ENCODE measurements around the gene CHRNG.

CHRNG gene

GRCh38 chr2:232539298-232540231 lies at the start of gene CHRNG:
Gene CHRNG, plus strand, starts transcription at chr2:232539692. Its CDS starts 56 bp downstream, at chr2:232539748.
- no peak for DNase-seq

DNA sequence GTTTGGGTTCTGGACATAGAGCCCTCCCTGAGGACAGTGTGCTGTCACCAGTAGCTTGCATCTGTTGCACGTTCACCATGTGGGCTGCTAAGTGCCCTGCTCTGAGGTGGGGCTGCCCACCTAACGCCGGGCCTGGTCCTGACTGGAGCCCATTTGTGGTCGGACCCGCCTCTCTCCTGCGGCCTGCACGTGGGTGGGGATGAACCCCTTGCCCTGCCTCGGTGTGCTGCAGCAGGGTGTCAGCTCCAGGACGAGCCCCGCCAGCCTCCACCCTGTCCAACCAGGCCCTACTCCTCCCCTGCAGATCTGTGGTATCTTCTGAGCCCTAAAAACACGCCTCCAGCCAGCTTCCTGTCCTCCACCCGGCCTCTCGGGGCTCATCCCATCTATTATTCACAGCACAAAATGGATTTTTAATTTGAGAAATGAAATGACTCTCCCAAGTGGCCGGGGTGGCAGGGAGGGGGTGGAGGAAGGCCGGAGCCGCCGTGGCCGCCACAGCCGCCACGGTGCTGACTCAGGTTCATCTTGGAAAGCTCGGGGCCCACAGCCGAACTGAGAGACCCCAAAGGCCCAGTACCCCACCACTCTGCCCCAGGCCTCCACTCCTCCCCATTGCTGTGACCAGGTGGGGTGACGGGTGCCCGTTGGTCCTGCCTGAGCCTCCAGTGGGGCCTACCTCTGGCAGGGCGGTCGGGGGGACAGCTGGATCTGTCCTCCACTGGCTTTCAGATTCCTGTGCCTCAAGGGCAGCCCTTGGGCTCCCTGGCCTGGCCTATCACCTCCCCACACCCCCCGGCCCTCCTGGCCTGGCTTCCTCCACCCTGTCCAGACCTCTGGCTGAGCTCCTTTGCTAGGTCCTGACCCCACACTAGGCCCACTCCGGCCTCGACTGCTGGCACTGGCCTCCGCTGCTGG lies 49.0 kb upstream of the CHRNG start:
- no peak for DNase-seq

DNA sequence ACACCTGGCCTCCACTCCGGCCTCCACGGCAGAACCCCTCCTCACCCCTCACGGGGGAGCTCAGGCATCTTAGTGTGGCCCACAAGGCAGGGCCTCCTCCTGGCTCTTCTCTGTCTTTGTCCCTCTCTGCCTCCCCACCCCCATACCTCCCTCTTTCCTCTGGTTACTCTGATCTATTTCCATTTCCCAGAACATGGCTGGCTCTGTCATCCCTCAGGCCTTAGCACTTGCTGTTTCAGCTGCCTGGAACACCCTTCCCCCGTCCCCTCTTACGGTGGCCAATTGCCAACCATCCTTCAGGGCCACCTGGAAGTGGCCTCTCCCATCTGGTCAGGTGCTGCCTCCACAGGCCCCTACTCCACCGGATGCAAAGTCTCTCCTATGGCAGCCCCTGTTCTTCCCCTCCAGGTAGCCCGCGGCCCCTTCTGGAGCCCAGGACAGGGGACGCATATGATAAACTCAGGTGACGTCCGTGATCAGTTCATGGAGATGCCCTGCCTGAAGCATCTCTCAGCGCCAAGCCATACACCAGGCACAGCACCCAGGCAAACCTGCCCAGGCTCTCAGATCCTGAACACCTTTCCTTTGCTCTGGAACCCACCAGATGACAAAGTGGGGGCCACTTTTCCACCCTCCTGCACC lies 48.2 kb upstream of the CHRNG start:
- DNase-seq: no peak

DNA sequence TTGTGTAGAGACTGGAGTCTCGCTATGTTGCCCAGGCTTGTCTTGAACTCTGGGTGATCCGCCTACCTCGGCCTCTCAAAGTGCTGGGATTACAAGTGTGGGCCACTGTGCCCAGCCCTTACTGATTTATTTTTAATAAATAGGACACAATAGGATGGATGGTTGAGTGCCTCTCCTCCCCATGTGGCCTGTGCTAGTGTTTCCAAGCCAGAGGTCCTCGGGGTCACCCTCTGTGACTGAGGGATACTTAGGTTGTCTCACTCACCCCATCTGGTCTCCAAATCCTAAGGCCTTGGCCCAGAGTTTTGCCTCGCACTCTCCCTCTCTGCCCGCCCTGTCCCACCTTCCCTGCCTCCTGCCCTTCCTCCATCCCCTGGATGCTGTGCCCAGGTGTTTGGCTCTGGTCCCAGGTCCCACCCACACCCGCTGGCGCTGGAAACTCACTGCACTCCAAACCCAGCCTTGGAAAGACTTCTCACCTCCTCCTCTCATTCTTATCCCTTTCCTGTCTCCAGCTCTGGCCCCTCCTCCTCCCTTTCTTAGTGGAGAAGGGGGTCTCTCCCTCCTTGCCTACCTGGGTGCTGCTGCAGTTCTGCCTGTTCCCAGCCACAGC lies 47.1 kb upstream of the CHRNG start:
- no peak for DNase-seq

DNA sequence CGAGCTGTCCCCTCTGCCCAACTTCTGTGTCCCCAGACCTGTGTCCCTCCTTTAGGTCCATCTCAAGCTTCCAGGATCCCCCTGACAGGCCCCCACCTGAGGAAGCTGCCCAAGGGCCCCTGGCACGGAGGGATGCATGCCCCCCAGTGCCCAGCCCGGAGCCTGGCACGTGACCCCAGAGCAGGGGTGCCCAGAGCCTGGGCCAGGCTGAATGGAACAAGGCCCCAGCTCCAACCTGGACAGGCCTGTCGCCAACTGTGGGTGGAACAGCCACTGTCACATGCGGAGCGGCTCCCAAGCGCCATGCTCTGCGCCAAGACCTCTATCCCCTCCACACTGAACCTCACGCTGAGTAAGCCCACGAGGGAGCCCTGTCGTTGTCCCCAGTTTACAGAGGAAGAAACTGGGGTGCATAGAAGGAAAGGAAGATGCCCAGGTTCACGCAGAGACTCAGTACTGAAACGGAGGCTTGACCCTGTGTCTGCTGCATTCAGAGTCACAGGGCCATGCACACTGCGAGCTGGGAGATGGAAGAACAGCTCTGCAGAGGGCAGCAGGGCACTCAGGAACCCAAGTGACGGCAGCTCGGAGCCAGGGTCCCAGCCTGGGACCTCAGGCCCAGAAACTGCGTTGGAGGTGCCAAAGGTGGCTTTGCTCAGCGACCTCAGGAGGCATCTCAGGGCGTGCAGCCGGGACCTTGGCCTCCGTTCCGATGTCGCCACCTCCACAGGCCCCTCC lies 46.4 kb upstream of the CHRNG start:
- DNase-seq: no peak

- DNase-seq: no peak
Measured at GRCh38 chr2:232493701-232494474, 45.6 kb upstream of the CHRNG start.

DNA sequence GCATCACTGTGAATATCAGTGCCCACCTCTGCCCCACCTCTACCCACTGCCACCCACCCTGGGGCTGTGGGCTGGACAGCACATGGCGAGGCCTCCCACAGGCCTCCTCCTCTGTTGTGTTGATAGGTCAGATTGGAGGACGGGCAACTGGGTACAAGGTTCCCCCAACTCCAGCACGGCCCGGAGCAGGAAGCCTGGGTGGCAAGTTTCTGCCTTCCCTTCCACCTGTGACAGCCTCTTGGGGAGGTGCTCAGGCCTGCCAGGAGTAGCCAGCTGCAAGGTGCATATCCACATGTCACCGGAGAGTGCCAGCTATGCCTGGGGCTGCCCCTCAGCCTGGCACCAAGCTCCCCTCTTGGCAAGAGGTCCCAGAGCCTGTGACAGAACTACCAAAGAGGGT lies 45.0 kb upstream of the CHRNG start:
- no peak for DNase-seq

GRCh38 chr2:232495292-232495691 lies 44.2 kb upstream of the CHRNG start:
- no peak for DNase-seq

GRCh38 chr2:232496501-232497270 lies 42.8 kb upstream of the CHRNG start:
- DNase-seq: no peak

- no peak for DNase-seq
Measured at GRCh38 chr2:232497348-232497747, 42.1 kb upstream of the CHRNG start.

- DNase-seq: no peak
Measured at GRCh38 chr2:232498452-232498851, 41.0 kb upstream of the CHRNG start.

DNA sequence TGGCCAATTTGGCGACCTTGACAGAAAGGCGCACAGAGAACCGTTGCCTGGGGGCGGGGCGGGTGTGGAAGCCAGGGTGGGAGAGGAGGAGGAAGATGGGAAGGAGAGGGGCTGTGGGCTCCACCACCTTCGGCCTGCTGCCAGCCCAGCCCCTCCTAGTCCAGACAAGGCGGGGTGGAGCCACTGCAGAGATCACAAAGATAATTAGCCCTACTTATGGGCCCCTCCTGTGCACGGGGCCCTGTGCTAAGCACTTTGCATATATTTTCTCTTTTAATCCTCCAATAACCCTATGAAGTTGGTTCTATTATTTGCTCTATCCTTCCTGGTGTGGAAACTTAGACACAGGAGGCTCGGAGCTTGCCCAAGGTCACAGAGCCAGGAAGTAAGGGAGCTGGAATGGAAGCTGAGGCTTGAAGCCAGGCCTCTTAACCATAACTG lies 38.1 kb upstream of the CHRNG start:
- no peak for DNase-seq

DNA sequence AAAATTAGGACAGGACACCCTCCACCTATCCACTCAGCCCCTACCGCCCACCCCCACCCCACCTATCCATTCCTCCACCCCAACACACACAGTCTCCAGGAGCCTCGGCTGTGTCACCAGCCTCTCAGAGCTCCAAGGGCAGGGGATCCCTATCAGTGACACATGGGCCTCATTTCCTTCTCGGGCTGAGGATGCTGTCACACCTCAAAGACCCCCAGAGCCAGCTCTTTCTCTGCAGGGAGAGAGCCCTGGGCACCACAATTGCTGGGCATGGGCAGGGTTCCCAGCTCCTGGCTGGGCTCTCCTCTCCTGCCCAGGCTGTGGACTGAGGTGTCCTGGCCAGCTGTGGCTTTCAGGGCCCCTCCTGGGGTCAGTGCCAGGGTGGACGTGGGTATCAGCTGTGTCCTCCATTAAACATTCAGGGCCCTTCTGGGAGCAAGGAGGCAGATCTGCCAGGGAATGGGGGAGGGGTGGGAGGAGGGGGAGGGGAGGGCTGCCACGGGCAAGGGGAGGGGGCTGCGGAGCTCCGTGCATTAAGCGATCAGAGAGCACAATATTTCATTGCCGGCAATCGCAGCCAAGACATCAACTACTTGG lies 37.6 kb upstream of the CHRNG start:
- DNase-seq: no peak

DNA sequence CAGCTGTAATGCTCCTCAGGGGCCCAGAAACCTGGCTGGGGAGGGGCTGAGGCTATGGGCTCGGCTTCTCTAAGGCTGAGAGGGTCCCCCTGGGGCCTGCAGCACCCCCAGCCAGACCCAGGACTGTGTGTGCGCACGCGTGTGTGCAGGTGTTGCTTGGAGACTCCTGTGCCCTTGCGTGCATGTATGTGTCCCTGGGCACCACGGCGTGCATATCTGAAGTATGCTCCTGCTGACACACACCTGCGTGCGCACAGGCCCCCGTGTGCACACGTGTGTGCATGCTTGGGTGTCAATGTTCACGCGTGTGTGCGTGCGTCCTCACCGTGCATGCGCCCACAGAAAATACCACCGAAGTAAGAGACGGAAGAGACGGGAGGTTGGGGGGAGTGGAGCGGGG lies 37.0 kb upstream of the CHRNG start:
- no peak for DNase-seq

DNA sequence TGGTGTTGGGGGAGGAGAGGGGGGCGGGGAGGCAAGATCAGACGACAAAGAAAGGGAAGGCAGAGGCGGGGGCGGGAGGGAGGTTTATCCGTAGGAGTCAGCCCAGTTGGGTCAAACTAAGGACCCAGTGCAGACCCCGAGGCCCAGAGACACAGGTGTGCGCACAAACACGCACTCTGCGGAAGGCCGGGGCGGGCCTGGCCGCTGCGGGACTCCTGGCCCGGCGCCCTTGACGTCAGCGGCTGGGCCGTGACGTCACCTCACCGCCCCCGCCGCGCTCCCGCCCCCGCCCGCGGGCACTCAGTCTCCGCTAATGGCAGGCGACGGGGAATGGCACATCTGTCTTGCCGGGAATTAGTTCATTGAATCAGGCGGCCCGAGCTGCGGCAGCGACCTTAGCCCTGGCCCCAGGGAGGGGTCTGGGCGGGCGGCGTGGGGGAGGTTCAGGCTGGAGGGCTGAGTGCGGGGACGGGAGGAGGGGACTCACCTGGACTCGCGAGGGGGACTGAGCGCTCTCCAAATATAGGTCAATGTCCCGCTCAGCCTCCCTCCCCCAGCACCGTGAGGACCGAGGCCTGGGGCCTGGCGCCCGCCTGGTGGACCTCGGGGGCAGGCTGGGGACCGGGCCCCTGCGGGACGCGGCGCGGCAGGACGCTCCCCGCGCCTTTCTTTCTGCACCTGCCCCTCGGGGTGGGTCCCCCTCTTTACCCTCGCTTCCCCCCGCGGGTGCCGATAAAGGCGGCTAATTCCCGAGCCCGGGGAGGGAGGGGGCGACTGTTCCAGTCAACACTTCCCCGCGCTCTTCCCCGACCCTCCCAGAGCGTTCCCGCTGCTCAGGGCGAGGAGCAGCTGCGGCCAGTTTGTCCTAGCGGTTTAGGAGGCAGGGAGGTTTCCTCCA lies 36.3 kb upstream of the CHRNG start:
- no peak for DNase-seq

DNA sequence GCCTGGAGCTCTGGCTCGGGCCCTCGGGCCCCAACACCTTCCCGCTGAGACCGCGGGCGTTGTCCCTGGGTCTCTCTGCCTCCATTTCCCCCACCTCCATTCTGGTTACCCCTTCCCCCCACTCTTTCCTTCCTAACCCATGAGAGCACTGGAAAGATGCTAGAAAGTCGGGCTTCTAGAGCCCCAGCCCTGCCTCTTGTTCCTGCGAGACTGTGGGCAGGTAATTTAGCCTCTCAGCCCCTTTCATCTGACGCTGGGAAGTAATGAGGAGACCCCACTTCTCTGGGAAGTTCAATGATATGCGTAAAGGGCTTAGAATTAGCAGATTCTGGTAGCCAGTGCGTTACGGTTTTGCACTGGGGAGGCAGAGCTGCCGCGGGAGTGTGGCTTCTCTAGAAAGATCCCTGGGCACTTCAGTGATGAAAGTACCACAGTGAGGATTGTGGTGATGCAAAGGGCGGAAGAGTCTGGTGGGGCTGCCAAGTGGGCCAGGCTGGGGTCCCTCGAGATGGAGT lies 35.6 kb upstream of the CHRNG start:
- DNase-seq: no peak

DNA sequence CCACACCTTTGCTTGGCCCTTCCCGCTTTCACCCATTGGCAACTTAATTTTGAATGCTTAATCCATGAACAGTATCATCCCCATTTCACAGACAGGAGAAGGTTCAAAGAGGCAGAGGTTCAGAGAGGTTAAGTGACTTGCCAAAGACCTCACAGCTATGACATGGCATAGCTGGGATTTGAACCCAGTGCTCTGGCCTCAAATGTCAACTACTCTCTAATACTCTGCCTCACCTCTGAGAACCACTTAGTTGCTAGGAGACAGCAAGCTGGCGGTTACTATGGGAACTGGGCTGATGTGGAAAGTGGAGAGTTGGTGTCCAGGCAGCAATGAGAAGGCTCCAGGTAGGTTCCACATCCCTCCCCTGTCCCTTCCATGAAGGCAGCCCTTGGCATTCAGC lies 35.1 kb upstream of the CHRNG start:
- no peak for DNase-seq

- DNase-seq: no peak
Measured at GRCh38 chr2:232505856-232506255, 33.6 kb upstream of the CHRNG start.

GRCh38 chr2:232506709-232507108 lies 32.8 kb upstream of the CHRNG start:
- no peak for DNase-seq
